Measurements from ENCODE around the gene PRKCE. TPM values are rescaled to one million over a fixed set of nuclear protein-coding genes. Genes with fewer than 3 reads are reported as not detected.
A peak's percentile ranks its signal among the peaks of the same experiment; 100 is the strongest.

The PRKCE gene
- total RNA-seq, 1 donor from 2014 or later: 85.0 TPM

GRCh38 chr2:45726188-45726587 lies 74.7 kb downstream of the PRKCE start:
- no peak for ATAC-seq
- Histone ChIP-seq H3K36me3 (no peaks in the 10 kb centered on the region), H3K27ac (no peak overlapping the region), H3K27me3 (ENCODE audit: low read depth) (no peaks in the 10 kb centered on the region), H3K4me1 (peaks cover 20% of the 10 kb centered on the region), H3K4me3 (no peak overlapping the region), H3K9me3 (no peaks in the 10 kb centered on the region)
- DNase-seq: no peak
- no peak for TF ChIP-seq CTCF (IDR thresholded peaks at IDR 0.05)
- intact Hi-C loops (cut with DNase I): no loop called here

- Histone ChIP-seq H3K36me3 (no peaks in the 10 kb centered on the region), H3K27me3 (ENCODE audit: low read depth) (no peaks in the 10 kb centered on the region), H3K9me3 (no peaks in the 10 kb centered on the region), H3K4me3 (no peak overlapping the region), H3K27ac (no peak overlapping the region), H3K4me1 (peaks cover 26% of the 10 kb centered on the region)
- ATAC-seq (no peak), DNase-seq (no peak)
- TF ChIP-seq CTCF (IDR thresholded peaks at IDR 0.05): no peak
- intact Hi-C loops (cut with DNase I): no loop called here
Observed at GRCh38 chr2:45728458-45728942, 77.0 kb downstream of the PRKCE start.

- intact Hi-C loops (cut with DNase I): no loop called here
- no peak for DNase-seq
- H3K27ac ChIP-seq: no peak overlapping the region
Observed at GRCh38 chr2:45729753-45730512, 78.5 kb downstream of the PRKCE start.

GRCh38 chr2:45731141-45731540 lies 79.7 kb downstream of the PRKCE start:
- TF ChIP-seq CTCF (IDR thresholded peaks at IDR 0.05): no peak
- intact Hi-C loops (cut with DNase I): no loop called here
- no peaks in the 10 kb centered on the region for H3K9me3 ChIP-seq
- DNase-seq (no peak), ATAC-seq (no peak)
- H3K27ac ChIP-seq: no peak overlapping the region
- no peak overlapping the region for H3K4me3 ChIP-seq
- H3K4me1 ChIP-seq: peaks cover 10% of the 10 kb centered on the region
- no peaks in the 10 kb centered on the region for H3K27me3 ChIP-seq (ENCODE audit: low read depth)
- H3K36me3 ChIP-seq: no peaks in the 10 kb centered on the region

More at GRCh38 chr2:45729753-45730512, 78.5 kb downstream of the PRKCE start:
- ATAC-seq: peak; percentile 52 to 63
- H3K4me1 ChIP-seq: peaks cover 11% of the 10 kb centered on the region
- no peaks in the 10 kb centered on the region for H3K27me3 ChIP-seq (ENCODE audit: low read depth)
- no peaks in the 10 kb centered on the region for H3K36me3 ChIP-seq
- no peaks in the 10 kb centered on the region for H3K9me3 ChIP-seq
- no peak overlapping the region for H3K4me3 ChIP-seq
- peak; percentile 28 for TF ChIP-seq CTCF (IDR thresholded peaks at IDR 0.05)

GRCh38 chr2:45732436-45732835 lies 81.0 kb downstream of the PRKCE start:
- no peak for ATAC-seq
- no peak for TF ChIP-seq CTCF (IDR thresholded peaks at IDR 0.05)
- H3K36me3 ChIP-seq: peaks cover 4% of the 10 kb centered on the region
- H3K9me3 ChIP-seq: no peaks in the 10 kb centered on the region
- H3K4me1 ChIP-seq: peaks cover 10% of the 10 kb centered on the region
- H3K4me3 ChIP-seq: no peak overlapping the region
- no peaks in the 10 kb centered on the region for H3K27me3 ChIP-seq (ENCODE audit: low read depth)
- no peak for DNase-seq
- H3K27ac ChIP-seq: no peak overlapping the region
- intact Hi-C loops (cut with DNase I): no loop called here
